Measurements from ENCODE around the gene ZBTB46. TPM values are rescaled to one million over a fixed set of nuclear protein-coding genes. Genes with fewer than 3 reads are reported as not detected.

ZBTB46 gene
- total RNA-seq, 1 experiment from 2014 or later = 10.7 TPM

- Histone ChIP-seq H3K9me2 (ENCODE audit: insufficient read depth) (no peaks in the 10 kb centered on the region), H3K79me2 (ENCODE audit: insufficient read depth, low read length) (peaks cover 62% of the 10 kb centered on the region), H3K27me3 (ENCODE audit: insufficient read depth, low read length) (no peaks in the 10 kb centered on the region), H3K4me2 (ENCODE audit: low read length) (peak within 1 kb of the TSS; percentile 88), H4K20me1 (ENCODE audit: insufficient read depth) (no peaks in the 10 kb centered on the region), H3K4me3 (replicated peaks in 1 of 2; ENCODE audit: low read depth in 1 of 2, low read length in 2 of 2) (peak within 1 kb of the TSS; percentile 98 to 100), H2AFZ (ENCODE audit: low read depth, low read length, poor library complexity, severe bottlenecking) (no peak within 1 kb of the TSS), H3K9me3 (ENCODE audit: control insufficient read depth in 1 of 2, insufficient read depth in 1 of 2, low read depth in 1 of 2, low read length in 2 of 2) (no peaks in the 10 kb centered on the region), H3K4me1 (ENCODE audit: control insufficient read depth in 1 of 2, insufficient read depth in 2 of 2, low read length in 2 of 2) (peaks cover 14 to 19% of the 10 kb centered on the region in 2 experiments), H3K27ac (ENCODE audit: low read depth, low read length) (peak within 1 kb of the TSS; percentile 95), H3K9ac (ENCODE audit: low read length) (peak within 1 kb of the TSS; percentile 100), H3K36me3 (ENCODE audit: control insufficient read depth in 1 of 2, insufficient read depth in 2 of 2, low read length in 2 of 2) (peaks cover 13 to 34% of the 10 kb centered on the region in 2 experiments)
- intact Hi-C loops (cut with micrococcal nuclease) = loop anchor here (1.0 to 10.0 kb wide), 5 partner anchors 78 to 326 kb away; partner anchors contain the start of genes LIME1, SAMD10 and SLC2A4RG
- ChIA-PET CTCF (interaction anchor here (0.9 to 2.5 kb wide), 8 partner anchors 29 to 327 kb away, joined by 3 to 20 read pairs (median 5); partner anchors contain the start of genes ARFRP1, PTK6, TCEA2 and ZGPAT), RAD21 (ENCODE audit: low non-redundant PET in 1 of 2, low total read pairs in 2 of 2, uncharacterized antibody in 2 of 2, unreplicated experiment in 2 of 2) (interaction anchor here (1.0 to 1.7 kb wide), 3 partner anchors 157 to 327 kb away, joined by 3 to 6 read pairs (median 4); partner anchors contain the start of genes ARFRP1 (in 1 of the 2) and ZGPAT (in 1 of the 2)), POLR2A (interaction anchor here (0.6 to 3.2 kb wide), 18 partner anchors 10 to 328 kb away, joined by 3 to 15 read pairs (median 4); partner anchors contain the start of genes ARFRP1, DNAJC5, PRPF6 and PTK6)
- peak; percentile 100 for DNase-seq (ENCODE audit: low read depth, low spot score)
- TF ChIP-seq YY1 (IDR thresholded peaks at IDR 0.05; ENCODE audit: extremely low read depth, insufficient replicate concordance, low read depth, low read length) = peak; percentile 92
- no peak for TF ChIP-seq EGR1 (IDR thresholded peaks at IDR 0.05; ENCODE audit: low read depth)
- TF ChIP-seq SIN3A (IDR thresholded peaks at IDR 0.05; ENCODE audit: low read depth) = no peak
- TF ChIP-seq POLR2AphosphoS5 (IDR thresholded peaks at IDR 0.05; ENCODE audit: low read depth, low read length) = peak; percentile 91
- no peak for TF ChIP-seq RAD21 (IDR thresholded peaks at IDR 0.05; ENCODE audit: low read depth)
- TF ChIP-seq ZBTB33 (IDR thresholded peaks at IDR 0.05; ENCODE audit: extremely low read depth, insufficient replicate concordance, low read length) = peak; percentile 55
- peak; percentile 36; the same call in 1 of the 2 replicates for TF ChIP-seq ZFX (IDR thresholded peaks at IDR 0.05)
- TF ChIP-seq SRF (IDR thresholded peaks at IDR 0.05; ENCODE audit: low read depth) = no peak
- no peak for TF ChIP-seq CEBPB (IDR thresholded peaks at IDR 0.05; ENCODE audit: low read depth)
- TF ChIP-seq JUND (IDR thresholded peaks at IDR 0.05) = no peak
- TF ChIP-seq POLR2A (IDR thresholded peaks at IDR 0.05; ENCODE audit: borderline replicate concordance, extremely low read depth, insufficient read depth, insufficient read length) = peak; percentile 77
- no peak for TF ChIP-seq EZH2 (IDR thresholded peaks at IDR 0.05)
- no peak for TF ChIP-seq ELF1 (IDR thresholded peaks at IDR 0.05; ENCODE audit: borderline replicate concordance, low read depth)
- TF ChIP-seq SP1 (IDR thresholded peaks at IDR 0.05; ENCODE audit: low read depth) = no peak
- peak; percentile 82 for ATAC-seq
- BruUV-seq (replicated peaks) = no TSS peak
These were observed 34.0 kb upstream of the ZBTB46 start, which contains the start of gene TPD52L2 for GRCh38 chr20:63864978-63865640. TSS of gene TPD52L2 (plus strand) at chr20:63865270. CDS start at chr20:63865366, 96 bp downstream.

Data from HCT116 (cell line).